ENCODE data around the gene TMEM161A.

DNA sequence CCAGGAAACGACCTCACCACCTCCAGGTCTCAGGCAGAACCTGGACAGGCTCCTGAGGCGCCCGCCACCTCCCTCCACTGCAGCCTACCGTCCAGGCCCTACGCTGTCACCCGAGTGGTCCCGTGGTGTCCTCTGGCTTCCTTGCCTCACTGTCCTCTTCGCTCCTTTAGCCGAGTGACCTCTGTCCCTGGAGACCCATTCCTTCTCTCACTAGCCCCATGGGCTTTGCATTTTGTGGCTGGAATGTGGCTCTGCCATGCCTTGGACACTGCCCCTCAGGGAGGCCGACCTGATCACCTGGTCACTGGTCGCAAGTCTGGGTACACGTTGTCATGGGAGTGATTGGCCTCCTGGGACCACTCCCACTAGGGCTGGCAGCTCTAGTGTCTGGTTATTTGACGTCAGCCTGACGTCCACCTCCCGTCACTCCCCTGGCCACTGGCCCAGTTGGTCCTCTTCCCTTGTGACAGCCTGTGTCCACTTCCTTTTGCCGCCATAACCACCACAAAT, 56.6 kb downstream of the TMEM161A start:
- TF ChIP-seq, protein P1, sequence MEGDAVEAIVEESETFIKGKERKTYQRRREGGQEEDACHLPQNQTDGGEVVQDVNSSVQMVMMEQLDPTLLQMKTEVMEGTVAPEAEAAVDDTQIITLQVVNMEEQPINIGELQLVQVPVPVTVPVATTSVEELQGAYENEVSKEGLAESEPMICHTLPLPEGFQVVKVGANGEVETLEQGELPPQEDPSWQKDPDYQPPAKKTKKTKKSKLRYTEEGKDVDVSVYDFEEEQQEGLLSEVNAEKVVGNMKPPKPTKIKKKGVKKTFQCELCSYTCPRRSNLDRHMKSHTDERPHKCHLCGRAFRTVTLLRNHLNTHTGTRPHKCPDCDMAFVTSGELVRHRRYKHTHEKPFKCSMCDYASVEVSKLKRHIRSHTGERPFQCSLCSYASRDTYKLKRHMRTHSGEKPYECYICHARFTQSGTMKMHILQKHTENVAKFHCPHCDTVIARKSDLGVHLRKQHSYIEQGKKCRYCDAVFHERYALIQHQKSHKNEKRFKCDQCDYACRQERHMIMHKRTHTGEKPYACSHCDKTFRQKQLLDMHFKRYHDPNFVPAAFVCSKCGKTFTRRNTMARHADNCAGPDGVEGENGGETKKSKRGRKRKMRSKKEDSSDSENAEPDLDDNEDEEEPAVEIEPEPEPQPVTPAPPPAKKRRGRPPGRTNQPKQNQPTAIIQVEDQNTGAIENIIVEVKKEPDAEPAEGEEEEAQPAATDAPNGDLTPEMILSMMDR (conservative IDR thresholded peaks at IDR 0.05; ENCODE audit: low read depth in 2 of 2): no peak
- TF ChIP-seq EZH2 (IDR thresholded peaks at IDR 0.05; ENCODE audit: low read depth, unreplicated experiment) (no peak), POLR2AphosphoS5 (IDR thresholded peaks at IDR 0.05; ENCODE audit: low read depth) (no peak), JUNB (IDR thresholded peaks at IDR 0.05; ENCODE audit: unreplicated experiment) (no peak), EZH2phosphoT487 (IDR thresholded peaks at IDR 0.05; ENCODE audit: unreplicated experiment) (no peak)

All from GM23338 (cell line).